ENCODE measurements around the gene ALK. TPM values are rescaled to one million over a fixed set of nuclear protein-coding genes. Genes with fewer than 3 reads are reported as not detected.

Gene ALK
- total RNA-seq, 1 experiment from 2014 or later: not detected

DNA sequence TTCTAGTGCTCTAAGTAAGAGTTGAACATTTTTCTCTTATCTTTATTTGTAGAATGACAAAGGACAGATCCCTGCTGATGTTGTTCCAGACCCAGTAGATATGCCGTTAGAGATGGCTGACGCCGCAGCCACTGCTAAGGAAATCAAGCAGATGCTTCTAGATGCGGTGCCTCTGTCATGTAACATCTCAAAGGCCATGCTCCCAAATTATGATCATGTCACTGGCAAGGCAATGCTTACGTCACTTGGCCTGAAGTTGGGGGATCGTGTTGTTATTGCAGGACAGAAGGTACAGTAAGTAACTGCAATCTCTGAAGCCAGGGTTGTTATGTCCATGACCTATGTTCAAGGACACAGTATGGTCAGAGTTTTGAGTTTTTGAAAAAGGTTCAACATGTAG is 777.7 kb downstream of the ALK start:
- no peak overlapping the region for H3K18ac ChIP-seq (ENCODE audit: insufficient read length, low read depth, low read length)
- H3K23me2 ChIP-seq (ENCODE audit: insufficient read length, low read depth, low read length, poor library complexity, severe bottlenecking): no peaks in the 10 kb centered on the region
- H3K4ac ChIP-seq (ENCODE audit: low read depth, low read length): no peak overlapping the region
- no peak overlapping the region for H2BK120ac ChIP-seq (ENCODE audit: low read depth, low read length, poor library complexity, severe bottlenecking)
- H3K79me2 ChIP-seq (ENCODE audit: insufficient read depth, low read length): no peaks in the 10 kb centered on the region
- no peak overlapping the region for H2BK20ac ChIP-seq (ENCODE audit: low read depth, low read length, poor library complexity, severe bottlenecking)
- H3K4me3 Mint-ChIP-seq: no peak overlapping the region
- no peak overlapping the region for H4K8ac ChIP-seq (replicated peaks; ENCODE audit: insufficient read length, low read depth, low read length)
- TF ChIP-seq, protein P1, sequence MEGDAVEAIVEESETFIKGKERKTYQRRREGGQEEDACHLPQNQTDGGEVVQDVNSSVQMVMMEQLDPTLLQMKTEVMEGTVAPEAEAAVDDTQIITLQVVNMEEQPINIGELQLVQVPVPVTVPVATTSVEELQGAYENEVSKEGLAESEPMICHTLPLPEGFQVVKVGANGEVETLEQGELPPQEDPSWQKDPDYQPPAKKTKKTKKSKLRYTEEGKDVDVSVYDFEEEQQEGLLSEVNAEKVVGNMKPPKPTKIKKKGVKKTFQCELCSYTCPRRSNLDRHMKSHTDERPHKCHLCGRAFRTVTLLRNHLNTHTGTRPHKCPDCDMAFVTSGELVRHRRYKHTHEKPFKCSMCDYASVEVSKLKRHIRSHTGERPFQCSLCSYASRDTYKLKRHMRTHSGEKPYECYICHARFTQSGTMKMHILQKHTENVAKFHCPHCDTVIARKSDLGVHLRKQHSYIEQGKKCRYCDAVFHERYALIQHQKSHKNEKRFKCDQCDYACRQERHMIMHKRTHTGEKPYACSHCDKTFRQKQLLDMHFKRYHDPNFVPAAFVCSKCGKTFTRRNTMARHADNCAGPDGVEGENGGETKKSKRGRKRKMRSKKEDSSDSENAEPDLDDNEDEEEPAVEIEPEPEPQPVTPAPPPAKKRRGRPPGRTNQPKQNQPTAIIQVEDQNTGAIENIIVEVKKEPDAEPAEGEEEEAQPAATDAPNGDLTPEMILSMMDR (conservative IDR thresholded peaks at IDR 0.05): no peak
- H3K27ac ChIP-seq (ENCODE audit: insufficient read length, low read depth, low read length): no peak overlapping the region
- no peak overlapping the region for H2BK5ac ChIP-seq (ENCODE audit: insufficient read length, low read length)
- H3K14ac ChIP-seq (ENCODE audit: insufficient read depth, low read length): no peak overlapping the region
- no CpG with 5 or more reads among the region's 6 CpGs for WGBS (ENCODE audit: extremely low coverage, insufficient read length, low lambda C conversion rate)
- H2BK15ac ChIP-seq (ENCODE audit: low read depth, low read length): no peak overlapping the region
- H4K20me1 ChIP-seq (ENCODE audit: control insufficient read depth, insufficient read depth, insufficient read length): no peaks in the 10 kb centered on the region
- no peak overlapping the region for H3K4me2 ChIP-seq (ENCODE audit: insufficient read depth, insufficient read length, low read length)
- peaks cover 8 to 9% of the 10 kb centered on the region in 2 experiments; a peak in 4 of 5 replicates for H3K9me3 Mint-ChIP-seq
- no peak overlapping the region for H4K91ac ChIP-seq (ENCODE audit: insufficient read length, low read depth, low read length)
- H3K36me3 Mint-ChIP-seq (ENCODE audit: insufficient read depth in 1 of 3, low read depth in 3 of 3): peaks cover 0 to 7% (median 0%) of the 10 kb centered on the region in 3 experiments; a peak in 1 of 7 replicates
- no peaks in the 10 kb centered on the region for H3K4me1 ChIP-seq (ENCODE audit: insufficient read depth, low read length)
- no peaks in the 10 kb centered on the region for H3K79me1 ChIP-seq (ENCODE audit: insufficient read depth, low read depth, low read length, poor library complexity, severe bottlenecking)
- no peak overlapping the region for H3T11ph ChIP-seq (ENCODE audit: low read length)
- H3K56ac ChIP-seq (ENCODE audit: insufficient read length, low read depth, low read length): no peak overlapping the region
- H2BK12ac ChIP-seq (ENCODE audit: insufficient read length, low read depth, low read length): no peak overlapping the region
- no peak overlapping the region for H3K9ac ChIP-seq (ENCODE audit: extremely low read depth, insufficient read length, low read length)
- H3K23ac ChIP-seq (ENCODE audit: insufficient read length, low read depth, low read length): no peak overlapping the region
- no peak for DNase-seq
- H3K27ac Mint-ChIP-seq: no peak overlapping the region
- no peaks in the 10 kb centered on the region for H3K9me3 ChIP-seq (ENCODE audit: control insufficient read depth, low read depth, low read length)
- H2AK5ac ChIP-seq (ENCODE audit: insufficient read length, low read length): no peak overlapping the region
- H3K4me1 Mint-ChIP-seq: no peaks in the 10 kb centered on the region
- H3K27me3 Mint-ChIP-seq (ENCODE audit: low read depth): peaks cover 1% of the 10 kb centered on the region; the same call in 1 of the 2 replicates
- H4K5ac ChIP-seq (ENCODE audit: insufficient read length, low read depth, low read length): no peak overlapping the region
- H2AFZ ChIP-seq (ENCODE audit: low read length): no peak overlapping the region
- no peaks in the 10 kb centered on the region for H3K27me3 ChIP-seq (ENCODE audit: insufficient read depth, low read length)

Other genes with a start within 250 kb of the ALK start
- gene YPEL5, start 225.4 kb upstream of the ALK start, total RNA-seq (2021): 28.3 and 28.5 TPM in 2 replicates